HL-60 (cell line): Measurements from ENCODE around the gene GRAMD2A.

Experiments used
- DNase-seq, 2 experiments: peaks; one replicate each; pipeline ENCODE4 v3.0.0-alpha.2; 2010 to 2020; ENCODE audit warnings: low read depth in 1 of 2, low spot score in 1 of 2
- H3K27ac ChIP-seq: fragments of 250-450 bp; sonication (Bioruptor Pico); replicated peaks from 2 replicates; pipeline ENCODE4 v1.5.1; 2020; ENCODE audit warnings: mild to moderate bottlenecking, moderate library complexity
- H3K27me3 ChIP-seq: fragments of 250-450 bp; sonication (Bioruptor Pico); 2 replicates; pipeline ENCODE4 v1.5.1; 2021; ENCODE audit warnings: mild to moderate bottlenecking, moderate library complexity; ENCODE audit not compliant: insufficient read depth, poor library complexity, severe bottlenecking
- H3K4me3 ChIP-seq: replicated peaks from 2 replicates; pipeline ENCODE4 v1.5.1; 2011; ENCODE audit warnings: mild to moderate bottlenecking, control low read depth, low read length; ENCODE audit not compliant: insufficient read depth
- GABPA ChIP-seq: IDR thresholded peaks from 2 replicates; pipeline ENCODE4 v1.6.1; 2012; ENCODE audit warnings: low read depth
- POLR2AphosphoS5 ChIP-seq: IDR thresholded peaks from 2 replicates; pipeline ENCODE4 v1.6.1; 2012; ENCODE audit warnings: low read depth
- SPI1 ChIP-seq: IDR thresholded peaks from 2 replicates; pipeline ENCODE4 v1.6.1; 2012; ENCODE audit warnings: low read depth, mild to moderate bottlenecking, borderline replicate concordance
- TF ChIP-seq, protein P1 (sequence below): IDR thresholded peaks from 2 replicates; pipeline ENCODE4 v1.6.1; 2012; ENCODE audit warnings: low read depth; ENCODE audit not compliant: insufficient replicate concordance
- TF ChIP-seq, protein P2 (sequence below): IDR thresholded peaks from one replicate; pipeline ENCODE4 v1.5.1; 2011; ENCODE audit warnings: low read length, control low read depth, inconsistent platforms; ENCODE audit not compliant: insufficient read depth

The GRAMD2A gene

DNA sequence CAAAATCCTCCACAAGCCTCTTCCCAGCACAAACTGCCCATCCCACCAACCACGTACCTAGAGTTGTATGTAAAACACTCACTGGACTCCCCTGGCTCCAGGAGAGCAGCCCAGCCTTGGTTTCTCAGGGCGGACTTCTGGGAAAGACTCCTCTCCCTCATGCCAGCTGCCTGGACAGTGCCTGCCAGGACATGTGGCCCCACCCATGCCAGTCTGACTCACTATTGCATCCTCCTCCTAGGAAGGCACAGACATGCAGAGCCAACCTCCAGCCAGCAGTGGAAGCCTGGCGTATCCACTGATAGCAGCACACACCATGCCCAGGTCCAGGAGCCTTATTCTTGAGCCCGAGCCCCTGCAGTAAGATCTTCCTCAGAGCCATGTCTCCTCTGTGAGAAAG lies 24.8 kb upstream of the GRAMD2A start:
- TF ChIP-seq SPI1 (no peak), POLR2AphosphoS5 (peak; percentile 51)
- TF ChIP-seq, protein P1, sequence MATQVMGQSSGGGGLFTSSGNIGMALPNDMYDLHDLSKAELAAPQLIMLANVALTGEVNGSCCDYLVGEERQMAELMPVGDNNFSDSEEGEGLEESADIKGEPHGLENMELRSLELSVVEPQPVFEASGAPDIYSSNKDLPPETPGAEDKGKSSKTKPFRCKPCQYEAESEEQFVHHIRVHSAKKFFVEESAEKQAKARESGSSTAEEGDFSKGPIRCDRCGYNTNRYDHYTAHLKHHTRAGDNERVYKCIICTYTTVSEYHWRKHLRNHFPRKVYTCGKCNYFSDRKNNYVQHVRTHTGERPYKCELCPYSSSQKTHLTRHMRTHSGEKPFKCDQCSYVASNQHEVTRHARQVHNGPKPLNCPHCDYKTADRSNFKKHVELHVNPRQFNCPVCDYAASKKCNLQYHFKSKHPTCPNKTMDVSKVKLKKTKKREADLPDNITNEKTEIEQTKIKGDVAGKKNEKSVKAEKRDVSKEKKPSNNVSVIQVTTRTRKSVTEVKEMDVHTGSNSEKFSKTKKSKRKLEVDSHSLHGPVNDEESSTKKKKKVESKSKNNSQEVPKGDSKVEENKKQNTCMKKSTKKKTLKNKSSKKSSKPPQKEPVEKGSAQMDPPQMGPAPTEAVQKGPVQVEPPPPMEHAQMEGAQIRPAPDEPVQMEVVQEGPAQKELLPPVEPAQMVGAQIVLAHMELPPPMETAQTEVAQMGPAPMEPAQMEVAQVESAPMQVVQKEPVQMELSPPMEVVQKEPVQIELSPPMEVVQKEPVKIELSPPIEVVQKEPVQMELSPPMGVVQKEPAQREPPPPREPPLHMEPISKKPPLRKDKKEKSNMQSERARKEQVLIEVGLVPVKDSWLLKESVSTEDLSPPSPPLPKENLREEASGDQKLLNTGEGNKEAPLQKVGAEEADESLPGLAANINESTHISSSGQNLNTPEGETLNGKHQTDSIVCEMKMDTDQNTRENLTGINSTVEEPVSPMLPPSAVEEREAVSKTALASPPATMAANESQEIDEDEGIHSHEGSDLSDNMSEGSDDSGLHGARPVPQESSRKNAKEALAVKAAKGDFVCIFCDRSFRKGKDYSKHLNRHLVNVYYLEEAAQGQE: no peak
- DNase-seq: peak in 1 of 2 experiments; percentile 28
- H3K27me3 ChIP-seq: no peaks in the 10 kb centered on the region
- H3K27ac ChIP-seq: no peak overlapping the region
- H3K4me3 ChIP-seq: no peak overlapping the region

DNA sequence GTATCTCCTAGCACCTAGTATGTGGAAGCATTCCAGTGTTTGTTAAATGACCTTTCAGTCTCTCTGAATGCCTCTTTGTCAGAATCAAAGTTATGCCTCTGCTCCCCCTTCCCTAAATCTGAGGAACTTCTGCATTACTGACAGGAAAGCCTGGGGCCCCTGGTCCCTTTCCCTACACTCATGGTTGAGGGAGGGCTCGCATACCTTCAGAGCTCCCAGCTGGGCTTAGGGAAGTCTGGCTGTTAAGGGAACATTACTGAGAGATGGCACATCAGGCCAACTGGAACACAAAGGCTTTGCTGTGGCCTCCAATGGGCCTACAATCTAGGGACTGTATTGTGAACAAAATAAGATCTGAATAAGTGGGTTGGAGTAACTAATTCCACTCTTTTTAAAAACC lies 23.1 kb upstream of the GRAMD2A start:
- H3K27ac ChIP-seq: no peak overlapping the region
- no peaks in the 10 kb centered on the region for H3K27me3 ChIP-seq
- DNase-seq: peak in 1 of 2 experiments; percentile 20
- no peak overlapping the region for H3K4me3 ChIP-seq
- TF ChIP-seq SPI1: no peak
- TF ChIP-seq, protein P2, sequence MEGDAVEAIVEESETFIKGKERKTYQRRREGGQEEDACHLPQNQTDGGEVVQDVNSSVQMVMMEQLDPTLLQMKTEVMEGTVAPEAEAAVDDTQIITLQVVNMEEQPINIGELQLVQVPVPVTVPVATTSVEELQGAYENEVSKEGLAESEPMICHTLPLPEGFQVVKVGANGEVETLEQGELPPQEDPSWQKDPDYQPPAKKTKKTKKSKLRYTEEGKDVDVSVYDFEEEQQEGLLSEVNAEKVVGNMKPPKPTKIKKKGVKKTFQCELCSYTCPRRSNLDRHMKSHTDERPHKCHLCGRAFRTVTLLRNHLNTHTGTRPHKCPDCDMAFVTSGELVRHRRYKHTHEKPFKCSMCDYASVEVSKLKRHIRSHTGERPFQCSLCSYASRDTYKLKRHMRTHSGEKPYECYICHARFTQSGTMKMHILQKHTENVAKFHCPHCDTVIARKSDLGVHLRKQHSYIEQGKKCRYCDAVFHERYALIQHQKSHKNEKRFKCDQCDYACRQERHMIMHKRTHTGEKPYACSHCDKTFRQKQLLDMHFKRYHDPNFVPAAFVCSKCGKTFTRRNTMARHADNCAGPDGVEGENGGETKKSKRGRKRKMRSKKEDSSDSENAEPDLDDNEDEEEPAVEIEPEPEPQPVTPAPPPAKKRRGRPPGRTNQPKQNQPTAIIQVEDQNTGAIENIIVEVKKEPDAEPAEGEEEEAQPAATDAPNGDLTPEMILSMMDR: no peak
- no peak for TF ChIP-seq POLR2AphosphoS5
- no peak for TF ChIP-seq GABPA
- TF ChIP-seq, protein P1: no peak

DNA sequence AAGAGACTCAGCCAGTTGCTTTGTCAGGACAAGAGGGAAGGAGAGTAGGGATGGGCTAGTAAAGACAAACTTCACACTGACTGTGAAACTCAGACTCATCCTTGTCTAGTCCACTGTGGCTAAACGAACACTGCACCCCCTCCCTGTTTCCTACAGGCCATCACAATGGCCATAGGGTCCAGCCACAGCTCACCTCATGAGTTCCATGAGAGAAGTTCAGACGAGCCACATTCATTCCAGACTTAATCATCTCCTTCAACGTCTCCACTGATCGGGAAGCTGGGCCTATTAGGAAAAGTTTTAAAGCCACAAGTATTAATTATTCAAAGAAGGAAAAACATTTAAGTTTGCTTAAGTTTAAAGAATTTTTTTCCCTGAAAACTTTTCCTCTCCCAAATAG lies 19.6 kb upstream of the GRAMD2A start:
- H3K27me3 ChIP-seq: no peaks in the 10 kb centered on the region
- H3K4me3 ChIP-seq: no peak overlapping the region
- peak in 1 of 2 experiments; percentile 44 for DNase-seq
- no peak overlapping the region for H3K27ac ChIP-seq
- TF ChIP-seq, protein P2: no peak
- TF ChIP-seq, protein P1: no peak
- no peak for TF ChIP-seq GABPA
- no peak for TF ChIP-seq SPI1
- TF ChIP-seq POLR2AphosphoS5: no peak

DNA sequence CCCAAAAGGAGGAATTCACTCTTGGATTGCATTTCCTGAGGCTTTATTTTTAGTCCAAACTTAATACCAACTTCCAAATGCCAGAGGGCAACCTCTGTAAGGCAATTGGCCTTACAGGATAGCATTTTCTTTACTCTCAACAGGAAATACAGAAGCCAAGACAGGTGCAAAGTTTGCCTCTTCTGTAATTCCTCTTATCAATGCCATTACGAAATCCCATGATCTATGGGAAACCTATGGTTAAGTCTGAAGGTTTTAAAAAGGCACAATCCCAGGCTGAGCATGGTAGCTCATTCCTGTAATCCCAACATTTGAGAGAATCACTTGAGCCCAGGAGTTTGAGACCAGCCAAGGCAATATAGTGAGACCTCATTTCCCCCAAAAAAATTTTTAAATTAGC lies 18.5 kb upstream of the GRAMD2A start:
- H3K27ac ChIP-seq: no peak overlapping the region
- H3K4me3 ChIP-seq: no peak overlapping the region
- peak in 1 of 2 experiments; percentile 38 for DNase-seq
- no peaks in the 10 kb centered on the region for H3K27me3 ChIP-seq
- TF ChIP-seq GABPA: no peak
- no peak for TF ChIP-seq POLR2AphosphoS5
- TF ChIP-seq, protein P1: no peak
- TF ChIP-seq, protein P2: no peak
- TF ChIP-seq SPI1: no peak
